DND-41 (cell line): ENCODE results near the gene NKAIN4.

ENCODE experiments used
- EZH2 ChIP-seq: IDR thresholded peaks from 3 replicates; pipeline ENCODE4 v1.6.1; 2012; ENCODE audit warnings: borderline replicate concordance, low read depth, mild to moderate bottlenecking, moderate library complexity, low read length, inconsistent platforms; ENCODE audit not compliant: severe bottlenecking
- TF ChIP-seq, protein P1 (sequence below): IDR thresholded peaks from 2 replicates; pipeline ENCODE4 v1.5.1; 2012; ENCODE audit warnings: borderline replicate concordance, low read length, moderate library complexity, mild to moderate bottlenecking; ENCODE audit not compliant: poor library complexity, severe bottlenecking; ENCODE audit errors: extremely low read depth

- TF ChIP-seq, protein P1, sequence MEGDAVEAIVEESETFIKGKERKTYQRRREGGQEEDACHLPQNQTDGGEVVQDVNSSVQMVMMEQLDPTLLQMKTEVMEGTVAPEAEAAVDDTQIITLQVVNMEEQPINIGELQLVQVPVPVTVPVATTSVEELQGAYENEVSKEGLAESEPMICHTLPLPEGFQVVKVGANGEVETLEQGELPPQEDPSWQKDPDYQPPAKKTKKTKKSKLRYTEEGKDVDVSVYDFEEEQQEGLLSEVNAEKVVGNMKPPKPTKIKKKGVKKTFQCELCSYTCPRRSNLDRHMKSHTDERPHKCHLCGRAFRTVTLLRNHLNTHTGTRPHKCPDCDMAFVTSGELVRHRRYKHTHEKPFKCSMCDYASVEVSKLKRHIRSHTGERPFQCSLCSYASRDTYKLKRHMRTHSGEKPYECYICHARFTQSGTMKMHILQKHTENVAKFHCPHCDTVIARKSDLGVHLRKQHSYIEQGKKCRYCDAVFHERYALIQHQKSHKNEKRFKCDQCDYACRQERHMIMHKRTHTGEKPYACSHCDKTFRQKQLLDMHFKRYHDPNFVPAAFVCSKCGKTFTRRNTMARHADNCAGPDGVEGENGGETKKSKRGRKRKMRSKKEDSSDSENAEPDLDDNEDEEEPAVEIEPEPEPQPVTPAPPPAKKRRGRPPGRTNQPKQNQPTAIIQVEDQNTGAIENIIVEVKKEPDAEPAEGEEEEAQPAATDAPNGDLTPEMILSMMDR, result no peak
- no peak for TF ChIP-seq EZH2
These were observed 63.4 kb downstream of the NKAIN4 start for GRCh38 chr20:63190828-63191227.
